Fibroblast of gingiva (primary cell): Measurements from ENCODE around the gene DUSP7.

Source experiments
- DNase-seq: peaks from one replicate; pipeline ENCODE4 v3.0.0-alpha.2; 2011; ENCODE audit warnings: low read depth

Gene DUSP7

DNA sequence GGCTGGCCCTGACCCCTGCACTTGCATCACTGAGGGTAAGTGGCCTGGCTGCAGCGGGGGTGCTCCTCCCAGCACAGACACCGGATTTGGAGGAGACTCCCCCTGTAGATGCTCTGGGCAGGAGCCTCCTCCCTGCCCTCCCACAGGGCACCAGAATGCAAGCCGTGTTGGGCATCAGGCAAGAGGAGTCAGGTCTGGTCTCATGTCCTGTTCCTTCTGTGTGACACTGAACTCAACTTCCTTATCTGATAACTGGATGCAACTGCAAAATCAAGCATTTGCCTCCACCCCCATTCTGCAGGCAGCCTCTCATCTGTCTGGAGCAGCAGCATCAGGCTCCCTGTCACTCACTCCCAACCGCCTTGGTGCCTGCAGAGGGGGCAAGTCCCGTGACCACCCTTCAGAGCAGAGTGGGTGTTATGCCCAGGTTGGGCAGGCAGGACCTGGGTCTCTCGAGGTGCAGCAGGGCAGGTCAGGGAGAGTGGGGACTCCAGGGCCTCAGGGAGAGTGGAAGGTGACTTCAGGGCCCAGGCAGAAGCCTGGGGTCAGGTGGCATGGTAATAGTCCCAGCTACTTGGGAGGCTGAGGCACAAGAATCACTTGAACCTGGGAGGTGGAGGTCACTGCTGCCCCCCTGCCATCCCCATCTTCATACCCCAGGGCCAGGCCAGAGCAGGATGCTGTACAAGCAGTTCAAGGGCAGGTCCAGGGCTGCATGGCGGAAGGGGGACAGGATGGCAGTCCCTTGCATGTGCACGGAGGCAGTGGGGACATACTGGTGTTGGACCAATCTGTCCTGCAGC is 50.2 kb downstream of the DUSP7 start:
- DNase-seq: no peak

DNA sequence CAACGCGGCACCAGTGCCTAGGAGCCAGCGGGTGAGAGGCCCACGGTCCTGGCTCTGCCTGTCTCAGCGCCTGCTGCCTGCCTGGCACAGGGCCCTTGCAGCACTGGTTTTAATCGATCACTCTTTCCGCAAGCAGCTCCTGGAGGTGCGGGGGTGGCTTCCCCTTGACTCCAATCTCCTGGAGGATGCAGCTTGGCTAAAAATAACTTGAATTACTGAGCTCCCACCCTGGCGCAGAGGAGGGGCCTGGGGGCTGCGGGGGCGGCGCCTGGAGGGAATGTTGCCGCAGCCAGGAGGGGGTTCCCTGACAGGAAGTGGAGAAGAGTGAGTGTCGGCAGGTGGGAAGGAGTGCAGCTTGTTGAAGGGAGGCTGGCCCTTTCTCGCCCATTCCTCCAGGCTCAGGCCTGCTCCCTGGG is 50.8 kb downstream of the DUSP7 start:
- no peak for DNase-seq

DNA sequence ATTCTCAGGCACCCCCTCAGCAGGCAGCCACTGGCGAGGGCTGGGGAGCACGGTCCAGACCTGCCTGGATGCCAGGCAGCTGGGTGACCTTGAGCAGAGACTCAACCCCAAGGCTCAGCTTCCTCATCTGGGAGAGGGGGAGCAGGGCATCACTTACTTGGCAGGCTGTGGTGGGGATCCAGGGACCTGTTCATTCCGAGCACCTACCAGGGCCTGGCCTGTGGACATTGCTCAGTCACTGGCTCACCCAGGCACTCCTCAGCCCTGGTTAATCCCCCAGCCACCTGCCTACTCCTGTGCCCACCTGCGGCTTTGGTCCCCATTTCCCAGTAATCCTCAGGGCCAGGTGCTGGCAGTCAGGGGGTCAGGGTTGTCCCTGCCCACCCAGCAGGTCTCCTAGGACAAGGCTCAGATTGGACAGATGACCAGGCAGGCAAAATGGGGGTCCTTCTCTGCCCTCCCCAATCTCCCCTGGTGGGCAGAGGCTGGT is 51.4 kb downstream of the DUSP7 start:
- DNase-seq: no peak

DNA sequence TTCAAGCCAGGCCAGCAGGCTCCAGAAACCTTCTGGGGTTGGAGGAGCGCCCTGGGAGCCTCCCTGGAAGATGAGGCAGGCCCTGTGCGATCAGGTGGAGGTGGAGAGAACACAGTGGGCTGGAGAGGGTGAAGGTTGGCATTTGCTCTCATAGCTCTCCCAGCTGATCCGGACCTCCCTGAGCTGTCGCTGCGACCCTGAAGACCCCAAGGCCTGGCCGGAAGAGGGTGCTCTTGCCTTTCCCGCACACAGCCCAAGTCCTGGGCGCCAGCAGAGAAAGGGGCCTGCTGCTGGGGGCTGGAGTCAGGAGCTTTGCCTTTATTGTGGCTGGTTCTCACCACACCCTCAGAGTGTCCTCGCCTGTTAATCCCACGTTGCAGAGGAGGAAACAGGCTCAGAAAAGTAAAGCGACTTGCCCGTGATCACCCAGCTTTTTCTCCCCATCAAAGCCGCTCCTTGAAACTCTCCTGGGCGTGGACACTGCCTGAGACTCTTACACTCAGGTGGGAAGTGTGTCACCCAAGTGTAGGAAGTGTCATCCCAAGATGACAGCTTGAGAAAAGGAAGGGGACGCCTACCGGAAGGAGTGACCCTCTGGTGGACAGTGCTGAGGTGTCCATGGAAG is 52.1 kb downstream of the DUSP7 start:
- DNase-seq: peak; percentile 27

DNA sequence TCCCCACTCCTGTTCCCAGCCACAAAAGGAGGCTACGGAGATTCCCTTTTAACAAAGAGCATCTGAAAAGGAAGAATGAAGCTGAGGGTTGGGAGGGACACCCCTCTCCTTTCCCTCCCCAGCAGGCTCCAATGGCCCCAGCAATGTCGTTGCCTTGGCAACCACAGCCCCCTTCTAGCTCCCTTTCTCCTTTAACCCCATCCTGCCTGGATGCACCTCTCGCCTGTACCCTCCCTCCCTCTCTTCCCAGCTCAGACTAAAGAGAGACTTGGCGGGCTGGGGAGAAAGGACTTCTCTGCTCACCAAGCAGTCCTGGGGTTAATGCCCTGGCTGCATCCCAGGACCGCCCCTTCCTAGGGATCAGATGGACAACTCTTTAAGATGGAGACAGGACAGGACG is 53.6 kb downstream of the DUSP7 start:
- no peak for DNase-seq

DNA sequence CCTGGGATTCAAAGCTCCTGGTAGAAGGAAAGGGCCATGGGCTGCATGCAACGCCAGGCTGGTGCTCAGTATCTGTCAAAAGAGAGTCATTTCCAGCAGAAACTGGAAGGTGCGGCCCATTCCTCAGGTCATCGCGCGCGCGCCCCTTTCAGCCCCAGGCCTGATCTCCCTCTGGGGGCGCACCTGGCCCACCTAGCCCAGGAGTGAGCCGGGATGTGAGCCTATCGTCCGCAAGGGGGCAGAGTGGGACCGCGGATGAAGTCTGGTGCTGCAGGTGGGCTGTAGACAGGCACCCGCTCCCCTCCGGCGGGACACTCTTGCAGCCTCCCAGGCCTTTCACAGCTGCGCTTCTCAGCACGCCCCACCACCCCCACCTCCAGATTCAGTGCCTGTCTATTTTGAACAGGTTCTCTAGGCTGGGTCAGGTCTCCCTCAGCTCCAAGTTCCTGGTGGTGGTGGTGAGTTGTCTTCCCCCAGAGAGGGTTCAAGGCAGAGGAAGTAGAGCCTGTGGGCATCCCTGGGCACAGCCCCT is 54.9 kb downstream of the DUSP7 start:
- DNase-seq: peak; percentile 21

DNA sequence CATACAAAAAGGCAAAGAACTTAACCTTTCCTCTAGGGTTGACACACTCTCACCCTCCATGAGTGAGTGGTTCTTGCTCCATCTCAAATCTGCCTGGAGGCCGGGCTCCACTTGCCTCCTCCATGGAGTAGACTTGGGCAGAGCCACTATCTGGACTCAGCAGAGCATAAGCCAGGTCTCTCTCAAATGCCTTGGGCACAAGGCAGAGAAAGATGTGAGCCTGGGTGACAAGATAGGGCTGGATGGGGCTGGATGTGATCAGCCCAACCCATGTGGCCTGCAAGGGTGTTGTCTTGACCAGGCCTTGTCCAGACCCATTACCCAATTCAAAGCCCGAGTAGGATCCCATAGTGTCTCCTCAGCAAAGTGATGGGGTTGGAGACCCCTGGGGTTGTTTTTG is 56.5 kb downstream of the DUSP7 start:
- no peak for DNase-seq
